SK-N-SH (cell line): ENCODE measurements around the gene B3GALNT2.

Source experiments
- CTCF ChIP-seq: fragments of 200-600 bp; sonication (generic); IDR thresholded peaks from 2 replicates; pipeline ENCODE4 v1.6.1; 2017; ENCODE audit warnings: antibody characterized with exemption, mild to moderate bottlenecking, moderate library complexity
- EP300 ChIP-seq, 2 experiments: IDR thresholded peaks; 2 replicates each; pipeline versions ENCODE4 v1.4.0 to v1.6.1; 2012; ENCODE audit warnings: borderline replicate concordance in 1 of 2, low read depth in 1 of 2, low read length in 1 of 2
- FOXM1 ChIP-seq: IDR thresholded peaks from 2 replicates; pipeline ENCODE4 v1.4.0; 2012; ENCODE audit warnings: low read depth, mild to moderate bottlenecking
- MAX ChIP-seq: IDR thresholded peaks from 2 replicates; pipeline ENCODE4 v1.4.0; 2012; ENCODE audit warnings: low read depth
- MXI1 ChIP-seq: IDR thresholded peaks from 2 replicates; pipeline ENCODE4 v1.6.1; 2012; ENCODE audit warnings: mild to moderate bottlenecking, low read depth, low read length, improper control_type of control experiment
- NRF1 ChIP-seq: IDR thresholded peaks from 2 replicates; pipeline ENCODE4 v1.6.1; 2012; ENCODE audit warnings: low read depth, mild to moderate bottlenecking, low read length
- POLR2AphosphoS5 ChIP-seq: IDR thresholded peaks from 2 replicates; pipeline ENCODE4 v1.6.1; 2012; ENCODE audit warnings: low read depth, low read length
- SIN3A ChIP-seq: IDR thresholded peaks from 2 replicates; pipeline ENCODE4 v1.6.1; 2012; ENCODE audit warnings: low read depth, mild to moderate bottlenecking, low read length, moderate library complexity, borderline replicate concordance

GRCh38 chr1:235430991-235431390 lies 73.3 kb downstream of the B3GALNT2 start:
- TF ChIP-seq CTCF (no peak), NRF1 (no peak), MXI1 (no peak), EP300 (IDR thresholded peaks at IDR 0.05; ENCODE audit: borderline replicate concordance in 1 of 2, low read depth in 1 of 2, low read length in 1 of 2) (no peak), MAX (no peak), POLR2AphosphoS5 (no peak), SIN3A (no peak), FOXM1 (no peak)
